Suprapubic skin (tissue), 4 donors: ENCODE results near the gene MRPL32. TPM values are rescaled to one million over a fixed set of nuclear protein-coding genes. Genes with fewer than 3 reads are reported as not detected.

Experiments used
- DNase-seq, 2 donors: peaks; one replicate each; pipeline ENCODE4 v3.0.0-alpha.2; 2019; ENCODE audit warnings: low spot score in 2 of 2
- H3K27ac ChIP-seq: fragments of 200-600 bp; sonication (generic); one replicate; pipeline ENCODE4 v1.5.1; 2019
- H3K27me3 ChIP-seq: fragments of 200-600 bp; sonication (generic); one replicate; pipeline ENCODE4 v1.5.1; 2019
- H3K36me3 ChIP-seq: fragments of 200-600 bp; sonication (generic); one replicate; pipeline ENCODE4 v1.5.1; 2019
- H3K4me1 ChIP-seq: fragments of 200-600 bp; sonication (generic); one replicate; pipeline ENCODE4 v1.5.1; 2019
- H3K4me3 ChIP-seq: fragments of 200-600 bp; sonication (generic); one replicate; pipeline ENCODE4 v1.5.1; 2019; ENCODE audit warnings: mild to moderate bottlenecking
- H3K9me3 ChIP-seq: fragments of 200-600 bp; sonication (generic); one replicate; pipeline ENCODE4 v1.5.1; 2019
- EP300 ChIP-seq: sonication (generic); formaldehyde crosslinking; IDR thresholded peaks from one replicate; pipeline ENCODE4 v1.6.1; 2017; ENCODE audit warnings: antibody characterized with exemption
- POLR2A ChIP-seq, 2 donors: fragments of 450-650 bp; IDR thresholded peaks; one replicate each; pipeline ENCODE4 v1.6.1; 2017; ENCODE audit warnings: antibody characterized with exemption in 2 of 2, mild to moderate bottlenecking in 2 of 2, moderate library complexity in 2 of 2
- POLR2AphosphoS5 ChIP-seq, 3 donors: sonication (generic); formaldehyde crosslinking; IDR thresholded peaks; one replicate each; pipeline ENCODE4 v1.6.1; 2017; ENCODE audit warnings: antibody characterized with exemption in 3 of 3
- WGBS: methylation state at CpG from one replicate; pipeline ENCODE4 v1.1.5; 2018; 5-methylcytosine and 5-hydroxymethylcytosine counted together
- total RNA-seq, 4 donors: library from RNA; depleted of rRNA; stranded (reverse); fragments of >200 nt; gene quantifications; one replicate each; pipeline ENCODE4 v1.1.0, GENCODE V29; 2016
- TF ChIP-seq, protein P1 (sequence below), 2 donors: fragments of 200-600 bp in 1 of 2; fragments of 450-650 bp in 1 of 2; sonication (generic) in 1 of 2; IDR thresholded peaks; one replicate each; pipeline ENCODE4 v1.5.1; 2016 to 2019; ENCODE audit warnings: antibody characterized with exemption in 2 of 2, mild to moderate bottlenecking in 1 of 2, moderate library complexity in 1 of 2

Gene MRPL32
- total RNA-seq, 4 donors from 2014 or later, result 32.9 to 47.2 (median 35.9) TPM

DNA sequence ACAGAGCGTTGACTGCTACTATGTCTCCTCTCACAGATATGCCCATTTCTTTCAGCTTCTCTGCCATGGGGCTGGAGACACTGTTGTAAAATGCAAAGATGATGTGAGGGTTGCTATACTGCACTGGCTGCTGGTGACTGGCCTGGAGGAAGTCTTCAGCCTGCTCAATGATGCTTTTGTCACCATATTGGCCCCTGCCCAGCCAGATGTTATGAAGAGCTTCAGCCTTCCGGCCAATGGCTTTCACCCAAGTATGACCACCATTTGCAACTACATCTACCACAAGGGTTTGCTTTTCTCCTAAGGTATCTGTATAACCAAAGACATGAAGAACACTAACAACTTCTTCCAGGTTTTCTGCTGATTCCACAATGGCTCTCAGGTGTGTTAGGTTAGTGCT lies 21.9 kb upstream of the MRPL32 start:
- Histone ChIP-seq H3K36me3 (no peaks in the 10 kb centered on the region), H3K27ac (no peak overlapping the region), H3K27me3 (no peaks in the 10 kb centered on the region), H3K9me3 (no peaks in the 10 kb centered on the region), H3K4me3 (no peak overlapping the region), H3K4me1 (peaks cover 20% of the 10 kb centered on the region)
- TF ChIP-seq, protein P1, sequence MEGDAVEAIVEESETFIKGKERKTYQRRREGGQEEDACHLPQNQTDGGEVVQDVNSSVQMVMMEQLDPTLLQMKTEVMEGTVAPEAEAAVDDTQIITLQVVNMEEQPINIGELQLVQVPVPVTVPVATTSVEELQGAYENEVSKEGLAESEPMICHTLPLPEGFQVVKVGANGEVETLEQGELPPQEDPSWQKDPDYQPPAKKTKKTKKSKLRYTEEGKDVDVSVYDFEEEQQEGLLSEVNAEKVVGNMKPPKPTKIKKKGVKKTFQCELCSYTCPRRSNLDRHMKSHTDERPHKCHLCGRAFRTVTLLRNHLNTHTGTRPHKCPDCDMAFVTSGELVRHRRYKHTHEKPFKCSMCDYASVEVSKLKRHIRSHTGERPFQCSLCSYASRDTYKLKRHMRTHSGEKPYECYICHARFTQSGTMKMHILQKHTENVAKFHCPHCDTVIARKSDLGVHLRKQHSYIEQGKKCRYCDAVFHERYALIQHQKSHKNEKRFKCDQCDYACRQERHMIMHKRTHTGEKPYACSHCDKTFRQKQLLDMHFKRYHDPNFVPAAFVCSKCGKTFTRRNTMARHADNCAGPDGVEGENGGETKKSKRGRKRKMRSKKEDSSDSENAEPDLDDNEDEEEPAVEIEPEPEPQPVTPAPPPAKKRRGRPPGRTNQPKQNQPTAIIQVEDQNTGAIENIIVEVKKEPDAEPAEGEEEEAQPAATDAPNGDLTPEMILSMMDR (IDR thresholded peaks at IDR 0.05), result no peak
- no peak for TF ChIP-seq POLR2AphosphoS5 (IDR thresholded peaks at IDR 0.05)
- TF ChIP-seq POLR2A (IDR thresholded peaks at IDR 0.05), result no peak
- TF ChIP-seq EP300, result no peak
- WGBS, result 100% methylated on average over 2 of the region's 2 CpGs
- no peak for DNase-seq

DNA sequence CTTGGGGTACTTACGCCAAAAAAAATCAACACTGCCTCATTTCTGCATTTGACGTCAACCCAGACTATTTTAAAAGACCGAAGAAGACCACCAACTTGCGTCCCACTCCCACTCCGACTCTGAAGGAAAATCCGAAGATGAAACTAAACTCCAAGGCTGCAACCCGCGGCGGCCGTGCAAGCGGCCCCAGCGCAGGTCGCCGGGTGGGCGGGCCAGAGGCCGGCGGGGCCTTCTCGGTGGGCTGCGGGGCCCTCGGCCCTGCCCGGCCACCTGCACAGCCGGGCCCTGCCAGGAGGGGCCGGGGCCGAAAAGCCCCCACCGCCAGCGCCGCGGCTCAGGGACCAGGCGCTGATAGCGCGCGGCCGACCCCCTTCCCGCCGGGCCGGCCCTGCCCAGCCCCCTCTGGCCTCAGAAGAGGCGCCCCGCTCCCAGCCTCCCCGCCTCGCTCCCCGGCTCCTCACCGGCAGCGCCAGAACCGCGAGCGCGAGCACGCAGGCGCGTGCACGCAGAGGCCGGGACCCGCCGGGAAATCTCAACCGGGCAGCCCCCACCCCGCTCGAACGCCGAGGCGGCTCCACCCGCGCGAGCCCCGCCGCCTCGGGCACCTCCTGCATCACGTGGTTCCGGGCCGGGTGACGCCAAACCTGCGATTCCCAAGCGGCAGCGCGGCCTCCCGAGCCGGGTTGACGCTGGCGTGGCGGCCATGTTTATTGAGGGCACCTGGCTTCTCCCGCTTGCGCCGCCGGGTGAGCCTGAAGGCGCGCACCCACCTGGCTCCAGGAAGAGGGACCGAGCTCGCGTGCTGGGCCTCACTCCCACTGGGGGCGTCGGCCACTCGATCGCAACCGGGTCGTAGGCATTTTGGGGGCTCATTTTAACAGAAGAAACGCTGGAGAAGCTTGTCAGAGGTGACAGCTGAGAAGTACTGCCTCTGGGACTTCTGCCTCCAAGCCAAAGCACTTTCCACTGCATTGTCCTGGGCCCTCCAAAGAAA lies 20.4 kb upstream of the MRPL32 start, which contains the start of gene C7orf25:
TSS of gene C7orf25 (minus strand) at position 617 of the 994 bp plus-strand sequence. CDS start 1,170 bp downstream, outside the sequence.
- WGBS, result 2% methylated on average over 22 of the region's 95 CpGs
- peaks cover 10% of the 10 kb centered on the region for H3K36me3 ChIP-seq
- H3K9me3 ChIP-seq, result no peaks in the 10 kb centered on the region
- peak; percentile 98 for DNase-seq
- H3K27ac ChIP-seq, result peak within 1 kb of the TSS; percentile 80
- peak within 1 kb of the TSS; percentile 92 for H3K4me3 ChIP-seq
- TF ChIP-seq EP300 (no peak), POLR2A (IDR thresholded peaks at IDR 0.05) (peak in 1 of 2 donors; percentile 23), POLR2AphosphoS5 (IDR thresholded peaks at IDR 0.05) (peak in 2 of 3 donors; percentile 57 to 90)
- TF ChIP-seq, protein P1 (IDR thresholded peaks at IDR 0.05), result no peak
- peaks cover 20% of the 10 kb centered on the region for H3K4me1 ChIP-seq
- no peaks in the 10 kb centered on the region for H3K27me3 ChIP-seq

DNA sequence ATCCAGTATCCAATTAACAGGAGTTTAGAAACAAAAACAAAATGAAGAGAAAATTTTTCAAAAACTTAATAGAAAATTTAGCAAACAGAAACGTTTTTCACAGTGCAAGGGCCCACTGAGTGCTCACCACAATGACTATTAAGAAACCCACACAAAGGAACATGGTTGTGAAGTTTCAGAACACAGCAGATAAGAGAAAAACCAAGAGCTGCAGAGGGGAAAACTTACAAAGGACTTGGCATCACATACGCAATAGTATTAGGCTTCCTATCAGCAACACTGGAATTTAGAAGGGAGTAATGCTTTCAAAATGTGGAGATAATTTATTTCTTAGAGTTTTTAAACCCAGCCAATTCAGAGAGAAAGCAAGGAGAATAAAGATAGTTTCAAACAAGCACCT lies 18.6 kb upstream of the MRPL32 start:
- no peak overlapping the region for H3K4me3 ChIP-seq
- WGBS, result 74% methylated on average over 2 of the region's 2 CpGs
- no peaks in the 10 kb centered on the region for H3K9me3 ChIP-seq
- H3K4me1 ChIP-seq, result peaks cover 20% of the 10 kb centered on the region
- H3K36me3 ChIP-seq, result peaks cover 24% of the 10 kb centered on the region
- no peaks in the 10 kb centered on the region for H3K27me3 ChIP-seq
- no peak overlapping the region for H3K27ac ChIP-seq
- no peak for DNase-seq
- TF ChIP-seq POLR2A (IDR thresholded peaks at IDR 0.05) (no peak), EP300 (no peak), POLR2AphosphoS5 (IDR thresholded peaks at IDR 0.05) (no peak)
- TF ChIP-seq, protein P1 (IDR thresholded peaks at IDR 0.05), result no peak

DNA sequence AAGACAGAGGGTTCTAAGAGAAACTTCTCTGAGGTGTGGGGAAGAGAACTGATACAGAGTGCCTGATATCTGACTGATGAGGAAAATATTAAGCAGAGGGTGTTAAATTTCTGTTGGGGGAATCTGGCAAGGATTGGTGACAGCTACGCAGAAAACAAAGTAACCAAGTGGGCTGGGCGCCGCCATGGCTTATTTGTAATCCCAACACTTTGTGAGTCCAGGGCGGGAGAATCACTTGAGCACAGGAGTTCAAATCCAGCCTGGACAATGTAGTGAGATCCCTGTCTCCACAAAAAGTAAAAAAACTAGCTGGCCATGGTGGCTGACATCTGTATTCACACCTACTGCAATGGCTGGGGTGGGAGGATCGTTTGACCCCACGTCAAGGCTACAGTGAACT lies 18.2 kb upstream of the MRPL32 start:
- DNase-seq, result no peak
- 71% methylated on average over 6 of the region's 6 CpGs for WGBS
- Histone ChIP-seq H3K27ac (no peak overlapping the region), H3K4me1 (peaks cover 20% of the 10 kb centered on the region), H3K27me3 (no peaks in the 10 kb centered on the region), H3K4me3 (no peak overlapping the region), H3K36me3 (peaks cover 28% of the 10 kb centered on the region), H3K9me3 (no peaks in the 10 kb centered on the region)
- TF ChIP-seq, protein P1 (IDR thresholded peaks at IDR 0.05), result no peak
- TF ChIP-seq EP300, result no peak
- TF ChIP-seq POLR2A (IDR thresholded peaks at IDR 0.05), result no peak
- no peak for TF ChIP-seq POLR2AphosphoS5 (IDR thresholded peaks at IDR 0.05)

DNA sequence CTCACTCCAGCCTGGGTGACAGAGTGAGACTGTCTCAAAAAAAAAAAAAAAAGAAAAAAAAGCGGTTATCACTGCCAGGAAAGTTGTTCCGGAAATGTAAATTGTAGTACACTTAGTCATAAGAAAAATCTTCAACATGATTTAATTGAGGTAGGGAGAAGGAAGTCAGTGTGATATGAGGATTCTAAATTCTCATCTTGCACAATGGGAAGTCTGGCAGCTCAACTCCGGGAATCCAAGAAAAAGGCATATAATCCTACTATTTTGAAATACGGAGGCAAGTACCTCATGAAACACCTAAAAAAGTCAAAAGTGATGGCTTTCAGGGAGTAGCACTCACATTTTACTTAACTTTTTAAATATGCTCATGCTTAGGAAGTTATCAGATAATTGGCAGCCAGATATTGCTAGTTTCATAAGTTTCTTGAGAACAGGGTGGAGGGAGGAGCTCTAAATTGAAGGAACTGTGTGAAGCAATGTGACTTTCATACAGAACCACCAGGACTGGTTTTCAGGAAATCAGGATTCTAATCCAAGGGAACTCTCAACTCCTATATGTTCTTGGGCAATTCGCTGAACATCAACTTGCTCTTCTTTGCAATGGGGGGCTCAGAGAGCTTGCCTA lies 17.6 kb upstream of the MRPL32 start:
- no peak for DNase-seq
- no peaks in the 10 kb centered on the region for H3K27me3 ChIP-seq
- WGBS, result 66% methylated on average over 4 of the region's 5 CpGs
- H3K36me3 ChIP-seq, result peaks cover 32% of the 10 kb centered on the region
- H3K27ac ChIP-seq, result no peak overlapping the region
- H3K4me3 ChIP-seq, result no peak overlapping the region
- H3K9me3 ChIP-seq, result no peaks in the 10 kb centered on the region
- TF ChIP-seq POLR2AphosphoS5 (IDR thresholded peaks at IDR 0.05) (no peak), EP300 (no peak), POLR2A (IDR thresholded peaks at IDR 0.05) (no peak)
- TF ChIP-seq, protein P1 (IDR thresholded peaks at IDR 0.05), result no peak
- peaks cover 20% of the 10 kb centered on the region for H3K4me1 ChIP-seq
